Heart left ventricle (tissue), 16 donors: Measurements from ENCODE around the gene SNAP91. TPM values are rescaled to one million over a fixed set of nuclear protein-coding genes. Genes with fewer than 3 reads are reported as not detected.
"Not testable (repeated sequence)": the region's sequence is repeated elsewhere in the genome, so short reads cannot be mapped to it uniquely, and the experiment has no call there.

Source experiments
- ATAC-seq, 4 donors: fragments of 200-7000 bp; cut with Tn5 transposase; one replicate each; pipeline ENCODE4 v1.9.1; 2020 to 2022; ENCODE audit warnings: moderate library complexity in 4 of 4, mild to moderate bottlenecking in 3 of 4, moderate number of reproducible peaks in 1 of 4
- DNase-seq, 5 donors: peaks; one replicate each; pipeline ENCODE4 v3.0.0-alpha.2; 2020
- H3K27ac ChIP-seq, 12 donors: fragments of 200-600 bp; sonication (generic) in 4 of 12; one replicate each; pipeline versions ENCODE4 v1.5.0 to v1.8.0; 2016 to 2022; ENCODE audit warnings: mild to moderate bottlenecking in 2 of 12
- H3K27me3 ChIP-seq, 9 donors: fragments of 200-600 bp; sonication (generic) in 2 of 9; one replicate each; pipeline versions ENCODE4 v1.5.1 to v1.8.0; 2016 to 2022; ENCODE audit warnings: mild to moderate bottlenecking in 3 of 9
- H3K36me3 ChIP-seq, 9 donors: fragments of 200-600 bp; sonication (generic) in 2 of 9; one replicate each; pipeline versions ENCODE4 v1.5.0 to v1.8.0; 2018 to 2022; ENCODE audit warnings: mild to moderate bottlenecking in 2 of 9
- H3K4me1 ChIP-seq, 12 donors: fragments of 200-600 bp; sonication (generic) in 4 of 12; one replicate each; pipeline versions ENCODE4 v1.5.0 to v1.8.0; 2016 to 2022; ENCODE audit warnings: mild to moderate bottlenecking in 3 of 12
- H3K4me3 ChIP-seq, 12 donors: fragments of 200-600 bp; sonication (generic) in 4 of 12; one replicate each; pipeline versions ENCODE4 v1.5.0 to v1.8.0; 2017 to 2022; ENCODE audit warnings: mild to moderate bottlenecking in 9 of 12, moderate library complexity in 4 of 12
- H3K9me3 ChIP-seq, 12 donors: fragments of 200-600 bp; sonication (generic) in 4 of 12; one replicate each; pipeline versions ENCODE4 v1.5.0 to v1.8.0; 2016 to 2022; ENCODE audit warnings: mild to moderate bottlenecking in 1 of 12
- POLR2A ChIP-seq, 2 donors: fragments of 450-650 bp; IDR thresholded peaks; one replicate each; pipeline ENCODE4 v1.6.1; 2017; ENCODE audit warnings: antibody characterized with exemption in 2 of 2, mild to moderate bottlenecking in 2 of 2, moderate library complexity in 2 of 2
- WGBS, 4 donors: extraction: QIAGEN DNeasy Blood & Tissue Kit in 2 of 4; methylation state at CpG; one replicate each; pipeline versions ENCODE4 v1.1.5 to v1.1.7; 2013 to 2018; 5-methylcytosine and 5-hydroxymethylcytosine counted together
- intact Hi-C, 10 donors: fragments of 100-400 bp; cut with DNase I; formaldehyde crosslinking; loops; one replicate each; pipeline versions ENCODE4 v1.11.1 to v1.14.2; 2022
- polyA plus RNA-seq, 2 donors: library from polyadenylated mRNA; stranded (reverse); fragments of 200-250 nt; gene quantifications; one replicate each; pipeline ENCODE4 v1.2.3, GENCODE V29; 2013
- total RNA-seq, 9 donors: library from RNA; depleted of rRNA in 2 of 9; stranded (reverse); fragments of >200 nt in 2 of 9; fragmentation: NEBNext Ultra II Directional in 3 of 9; extraction: Animal tissue kit (Norgen Biotek cat#: 25700) in 3 of 9; gene quantifications; one replicate each; pipeline versions ENCODE4 v1.1.0 to v1.2.4, GENCODE V29; 2016 to 2023
- TF ChIP-seq, protein P1 (sequence below), 12 donors: fragments of 200-600 bp; sonication (generic) in 4 of 12; IDR thresholded peaks; one replicate each; pipeline versions ENCODE4 v1.5.0 to v1.8.0; 2018 to 2022; ENCODE audit warnings: antibody characterized with exemption in 12 of 12, mild to moderate bottlenecking in 5 of 12
- donor health status: ischemic (EF 13 %, LVEDD 7.1; RV severe dilation, severe dysfunction).
- donor health status: healthy with polysubstance abuse.
- donor health status: DM: no; HTN: yes; CAD: no.
- donor health status: DM: no; HTN: no; CAD: no.
- donor health status: ischemic (EF 25% LVEDD 6.9; RV normal size, moderate dysfunction).
- donor health status: ischemic (EF 25% LVEDD 5.7; RV mildly dilated, moderate dysfunction).
- donor health status: healthy.
- donor health status: DM: yes; HTN: yes; CAD: no.
- donor health status: ischemic (EF 35%, LVEDD 5.7; RV mildly dilated, moderate dysfunction).
- donor health status: nonischemic (EF 11% LVEDD 7.7; RV severe dilation, severe dysfunction).
- donor health status: DM: yes; HTN: yes; CAD: no.
- donor health status: PGD.
- donor health status: ischemic (EF 29% LVEDD 5.4; RV normal size, mild dysfunction).
- donor health status: nonischemic (EF 23%, LVEDD 6.1; RV moderate dilation, normal function).

SNAP91 gene
- total and polyA plus RNA-seq, 11 donors: 0.19 to 3.9 (median 1.8) TPM

DNA sequence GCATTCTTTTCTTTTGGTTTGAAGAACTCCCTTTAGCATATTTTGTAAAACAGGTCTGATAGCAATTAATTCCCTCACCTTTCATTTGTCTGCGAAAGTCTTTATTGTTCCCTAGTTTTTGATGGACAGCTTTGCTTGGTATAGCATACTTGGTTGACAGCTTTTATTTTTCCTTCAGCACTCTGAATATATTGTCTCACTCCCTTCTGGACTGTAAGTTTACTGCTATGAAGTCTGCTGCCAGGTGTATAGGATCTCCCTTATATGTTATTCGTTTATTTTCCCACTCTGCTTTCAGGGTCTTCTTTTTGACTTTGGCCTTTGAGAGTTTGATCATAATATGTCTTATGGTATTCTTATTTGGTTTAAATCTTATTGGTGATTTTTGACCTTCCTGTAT is 47.7 kb upstream of the SNAP91 start:
- Histone ChIP-seq H3K4me3 (no peak overlapping the region), H3K9me3 (peaks cover 0 to 61% (median 22%) of the 10 kb centered on the region in 12 donors), H3K4me1 (no peaks in the 10 kb centered on the region), H3K36me3 (no peaks in the 10 kb centered on the region), H3K27me3 (no peaks in the 10 kb centered on the region), H3K27ac (no peak overlapping the region)
- no peak for ATAC-seq
- DNase-seq: no peak
- intact Hi-C loops: no loop called here
- WGBS, 4 donors: 80 to 92% (median 87%) methylated on average over 2 of the region's 2 CpGs
- TF ChIP-seq POLR2A (IDR thresholded peaks at IDR 0.05): no peak
- TF ChIP-seq, protein P1, sequence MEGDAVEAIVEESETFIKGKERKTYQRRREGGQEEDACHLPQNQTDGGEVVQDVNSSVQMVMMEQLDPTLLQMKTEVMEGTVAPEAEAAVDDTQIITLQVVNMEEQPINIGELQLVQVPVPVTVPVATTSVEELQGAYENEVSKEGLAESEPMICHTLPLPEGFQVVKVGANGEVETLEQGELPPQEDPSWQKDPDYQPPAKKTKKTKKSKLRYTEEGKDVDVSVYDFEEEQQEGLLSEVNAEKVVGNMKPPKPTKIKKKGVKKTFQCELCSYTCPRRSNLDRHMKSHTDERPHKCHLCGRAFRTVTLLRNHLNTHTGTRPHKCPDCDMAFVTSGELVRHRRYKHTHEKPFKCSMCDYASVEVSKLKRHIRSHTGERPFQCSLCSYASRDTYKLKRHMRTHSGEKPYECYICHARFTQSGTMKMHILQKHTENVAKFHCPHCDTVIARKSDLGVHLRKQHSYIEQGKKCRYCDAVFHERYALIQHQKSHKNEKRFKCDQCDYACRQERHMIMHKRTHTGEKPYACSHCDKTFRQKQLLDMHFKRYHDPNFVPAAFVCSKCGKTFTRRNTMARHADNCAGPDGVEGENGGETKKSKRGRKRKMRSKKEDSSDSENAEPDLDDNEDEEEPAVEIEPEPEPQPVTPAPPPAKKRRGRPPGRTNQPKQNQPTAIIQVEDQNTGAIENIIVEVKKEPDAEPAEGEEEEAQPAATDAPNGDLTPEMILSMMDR (IDR thresholded peaks at IDR 0.05): no peak

GRCh38 chr6:83752375-83752774 is 43.5 kb upstream of the SNAP91 start:
- H3K36me3 ChIP-seq, H3K4me3 ChIP-seq: not testable (repeated sequence)

GRCh38 chr6:83741089-83741488 is 32.2 kb upstream of the SNAP91 start:
- Histone ChIP-seq H3K4me3 (no peak overlapping the region), H3K27me3 (no peaks in the 10 kb centered on the region), H3K9me3 (peaks cover 0 to 6% (median 0%) of the 10 kb centered on the region in 12 donors), H3K27ac (no peak overlapping the region), H3K36me3 (no peaks in the 10 kb centered on the region), H3K4me1 (no peaks in the 10 kb centered on the region)
- intact Hi-C loops: no loop called here
- no peak for DNase-seq
- TF ChIP-seq, protein P1 (IDR thresholded peaks at IDR 0.05): no peak
- no peak for TF ChIP-seq POLR2A (IDR thresholded peaks at IDR 0.05)
- ATAC-seq: no peak
- WGBS, 4 donors: 58 to 79% (median 72%) methylated on average over 4 of the region's 4 CpGs

More at GRCh38 chr6:83752375-83752774, 43.5 kb upstream of the SNAP91 start:
- ATAC-seq, H3K4me1 ChIP-seq, DNase-seq, H3K27me3 ChIP-seq, H3K27ac ChIP-seq, intact Hi-C loops: not testable (repeated sequence)
- WGBS, 4 donors: 78 to 85% (median 81%) methylated on average over 5 of the region's 5 CpGs
- peaks cover 0 to 50% (median 15%) of the 10 kb centered on the region in 12 donors for H3K9me3 ChIP-seq

- intact Hi-C loops: no loop called here
- Histone ChIP-seq H3K27ac (no peak overlapping the region), H3K36me3 (no peaks in the 10 kb centered on the region), H3K4me3 (no peak overlapping the region), H3K9me3 (peaks cover 0 to 12% (median 0%) of the 10 kb centered on the region in 12 donors), H3K4me1 (no peaks in the 10 kb centered on the region), H3K27me3 (no peaks in the 10 kb centered on the region)
- DNase-seq (no peak), ATAC-seq (no peak)
- TF ChIP-seq, protein P1 (IDR thresholded peaks at IDR 0.05): no peak
- TF ChIP-seq POLR2A (IDR thresholded peaks at IDR 0.05): no peak
- 69 to 79% (median 73%) methylated on average over 3 of the region's 3 CpGs for WGBS, 4 donors
These were observed 26.6 kb upstream of the SNAP91 start for GRCh38 chr6:83735461-83735860.

GRCh38 chr6:83729871-83730270 is 21.0 kb upstream of the SNAP91 start:
- no peak overlapping the region for H3K27ac ChIP-seq
- no peaks in the 10 kb centered on the region for H3K36me3 ChIP-seq
- WGBS, 4 donors: 71 to 81% (median 74%) methylated on average over 2 of the region's 2 CpGs
- intact Hi-C loops: no loop called here
- no peaks in the 10 kb centered on the region for H3K4me1 ChIP-seq
- TF ChIP-seq, protein P1 (IDR thresholded peaks at IDR 0.05): no peak
- TF ChIP-seq POLR2A (IDR thresholded peaks at IDR 0.05): no peak
- no peak for DNase-seq
- H3K27me3 ChIP-seq: peaks cover 0 to 5% (median 0%) of the 10 kb centered on the region in 9 donors
- no peak overlapping the region for H3K4me3 ChIP-seq
- peaks cover 0 to 9% (median 0%) of the 10 kb centered on the region in 12 donors for H3K9me3 ChIP-seq
- no peak for ATAC-seq
